ENCODE results near the gene GPC6.

GRCh38 chr13:93180356-93180969, 46.1 kb upstream of the GPC6 start:
- no peak for TF ChIP-seq CTCF (IDR thresholded peaks at IDR 0.05; ENCODE audit: insufficient read depth, low read length, poor library complexity, severe bottlenecking)
- no peak for TF ChIP-seq EZH2phosphoT487 (conservative IDR thresholded peaks at IDR 0.05; ENCODE audit: low read length)
